ENCODE data around the gene OSTF1.

OSTF1 gene

GRCh38 chr9:75132244-75132643 lies 43.9 kb downstream of the OSTF1 start:
- no peaks in the 10 kb centered on the region for H3K79me2 ChIP-seq (ENCODE audit: insufficient read depth, low read length)
- peaks cover 6% of the 10 kb centered on the region; the same call in 1 of the 2 replicates for H3K36me3 ChIP-seq (ENCODE audit: low read length)
- 0 out of 2 replicates have a peak, but pooled peaks cover 6% of the 10 kb centered on the region for H4K20me1 ChIP-seq (ENCODE audit: low read depth, low read length)
- H2AFZ ChIP-seq (ENCODE audit: low read depth, low read length, severe bottlenecking): no peak overlapping the region
- H3K9me2 ChIP-seq (replicated peaks; ENCODE audit: insufficient read depth, low read length): no peaks in the 10 kb centered on the region
- H3K9me3 ChIP-seq (ENCODE audit: insufficient read depth, low read length): no peaks in the 10 kb centered on the region
- no peak for TF ChIP-seq CTCF (IDR thresholded peaks at IDR 0.05; ENCODE audit: insufficient read depth, low read length, poor library complexity, severe bottlenecking)
- no peak for TF ChIP-seq EZH2phosphoT487 (conservative IDR thresholded peaks at IDR 0.05; ENCODE audit: low read length)
- H3K4me3 ChIP-seq (ENCODE audit: insufficient read depth, low read length, poor library complexity, severe bottlenecking): no peak overlapping the region
- H3K27me3 ChIP-seq (ENCODE audit: low read length): no peaks in the 10 kb centered on the region
- H3F3A ChIP-seq (ENCODE audit: insufficient read depth): no peaks in the 10 kb centered on the region
- H3K27ac ChIP-seq (ENCODE audit: low read depth, low read length): no peak overlapping the region
- no peak overlapping the region for H3K4me2 ChIP-seq (ENCODE audit: low read depth, low read length, poor library complexity, severe bottlenecking)
- no peak overlapping the region for H3K9ac ChIP-seq (ENCODE audit: low read length)

DNA sequence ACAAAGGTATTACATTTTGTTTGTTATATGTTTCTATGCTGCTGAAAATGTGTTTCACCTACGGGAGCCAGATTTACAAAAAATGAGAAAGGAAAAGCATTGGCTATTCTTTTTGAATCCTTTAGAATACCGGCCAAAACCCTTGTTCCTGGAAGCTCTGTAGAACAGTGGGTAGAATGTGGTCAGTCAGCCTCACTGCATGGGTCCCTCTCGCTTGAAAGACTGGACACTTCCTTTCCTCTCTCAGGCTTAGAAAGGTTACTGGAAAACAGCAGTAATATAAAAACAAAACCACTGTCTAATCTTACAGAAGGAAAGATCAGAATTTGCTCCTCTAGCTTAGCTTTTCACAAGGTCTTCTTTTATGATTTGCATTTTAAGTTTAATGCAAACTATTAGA lies 45.1 kb downstream of the OSTF1 start:
- Histone ChIP-seq H4K20me1 (ENCODE audit: low read depth, low read length) (no peaks in the 10 kb centered on the region), H3K9me2 (replicated peaks; ENCODE audit: insufficient read depth, low read length) (no peaks in the 10 kb centered on the region), H3K9me3 (ENCODE audit: insufficient read depth, low read length) (no peaks in the 10 kb centered on the region), H3F3A (ENCODE audit: insufficient read depth) (no peaks in the 10 kb centered on the region), H3K27ac (ENCODE audit: low read depth, low read length) (no peak overlapping the region), H2AFZ (ENCODE audit: low read depth, low read length, severe bottlenecking) (no peak overlapping the region), H3K4me2 (ENCODE audit: low read depth, low read length, poor library complexity, severe bottlenecking) (no peak overlapping the region), H3K27me3 (ENCODE audit: low read length) (no peaks in the 10 kb centered on the region), H3K4me3 (ENCODE audit: insufficient read depth, low read length, poor library complexity, severe bottlenecking) (no peak overlapping the region), H3K36me3 (ENCODE audit: low read length) (peaks cover 6% of the 10 kb centered on the region; the same call in 1 of the 2 replicates), H3K9ac (ENCODE audit: low read length) (no peak overlapping the region), H3K79me2 (ENCODE audit: insufficient read depth, low read length) (no peaks in the 10 kb centered on the region)
- TF ChIP-seq EZH2phosphoT487 (conservative IDR thresholded peaks at IDR 0.05; ENCODE audit: low read length) (no peak), CTCF (IDR thresholded peaks at IDR 0.05; ENCODE audit: insufficient read depth, low read length, poor library complexity, severe bottlenecking) (no peak)

GRCh38 chr9:75134495-75134894 lies 46.2 kb downstream of the OSTF1 start:
- Histone ChIP-seq H3K9ac (ENCODE audit: low read length) (no peak overlapping the region), H3K4me3 (ENCODE audit: insufficient read depth, low read length, poor library complexity, severe bottlenecking) (no peak overlapping the region), H3K9me3 (ENCODE audit: insufficient read depth, low read length) (no peaks in the 10 kb centered on the region), H3K79me2 (ENCODE audit: insufficient read depth, low read length) (no peaks in the 10 kb centered on the region), H3K4me2 (ENCODE audit: low read depth, low read length, poor library complexity, severe bottlenecking) (no peak overlapping the region), H4K20me1 (ENCODE audit: low read depth, low read length) (no peaks in the 10 kb centered on the region), H3K27me3 (ENCODE audit: low read length) (no peaks in the 10 kb centered on the region), H3K27ac (ENCODE audit: low read depth, low read length) (no peak overlapping the region), H2AFZ (ENCODE audit: low read depth, low read length, severe bottlenecking) (no peak overlapping the region), H3K36me3 (ENCODE audit: low read length) (peaks cover 6% of the 10 kb centered on the region; the same call in 1 of the 2 replicates), H3K9me2 (replicated peaks; ENCODE audit: insufficient read depth, low read length) (no peaks in the 10 kb centered on the region), H3F3A (ENCODE audit: insufficient read depth) (no peaks in the 10 kb centered on the region)
- TF ChIP-seq EZH2phosphoT487 (conservative IDR thresholded peaks at IDR 0.05; ENCODE audit: low read length) (no peak), CTCF (IDR thresholded peaks at IDR 0.05; ENCODE audit: insufficient read depth, low read length, poor library complexity, severe bottlenecking) (no peak)
